Esophagus squamous epithelium (tissue), 4 donors: Measurements from ENCODE around the gene MBD3L3.

Source experiments
- CTCF ChIP-seq, 6 experiments: fragments of 450-650 bp in 4 of 6; fragments of 200-600 bp in 2 of 6; sonication (generic) in 2 of 6; IDR thresholded peaks; one replicate each; pipeline ENCODE4 v1.5.1; 2016 to 2019; ENCODE audit warnings: antibody characterized with exemption in 6 of 6, mild to moderate bottlenecking in 4 of 6, moderate library complexity in 4 of 6
- POLR2A ChIP-seq, 4 donors: fragments of 450-650 bp; IDR thresholded peaks; one replicate each; pipeline ENCODE4 v1.6.1; 2017; ENCODE audit warnings: antibody characterized with exemption in 4 of 4, mild to moderate bottlenecking in 4 of 4, moderate library complexity in 3 of 4

- TF ChIP-seq POLR2A (IDR thresholded peaks at IDR 0.05) (no peak), CTCF (IDR thresholded peaks at IDR 0.05) (no peak)
Measured at GRCh38 chr19:7099597-7099921, 41.1 kb upstream of the MBD3L3 start.
